Neural progenitor cell (in vitro differentiated cells): ENCODE data around the gene PDE11A. TPM values are rescaled to one million over a fixed set of nuclear protein-coding genes. Genes with fewer than 3 reads are reported as not detected.

ENCODE experiments used
- DNase-seq: peaks from one replicate; pipeline ENCODE4 v3.0.0-alpha.2; 2016; ENCODE audit warnings: low spot score
- H2AFZ ChIP-seq: fragments of 200-600 bp; sonication (generic); replicated peaks from 2 replicates; pipeline ENCODE4 v1.6.1; 2016; ENCODE audit warnings: antibody characterized with exemption
- H3F3A ChIP-seq: fragments of 200-600 bp; sonication (generic); 2 replicates; pipeline ENCODE4 v1.6.1; 2016; ENCODE audit warnings: antibody characterized with exemption, low read depth
- H3K27ac ChIP-seq: fragments of 200-600 bp; sonication (generic); 2 replicates; pipeline ENCODE4 v1.5.1; 2016; ENCODE audit warnings: mild to moderate bottlenecking
- H3K27me3 ChIP-seq: fragments of 200-600 bp; sonication (generic); 2 replicates; pipeline ENCODE4 v1.6.1; 2016; ENCODE audit warnings: mild to moderate bottlenecking, moderate library complexity
- H3K36me3 ChIP-seq: fragments of 200-600 bp; sonication (generic); 2 replicates; pipeline ENCODE4 v1.5.1; 2016
- H3K4me1 ChIP-seq: fragments of 200-600 bp; sonication (generic); 2 replicates; pipeline ENCODE4 v1.6.1; 2016; ENCODE audit warnings: mixed run types
- H3K4me2 ChIP-seq: fragments of 200-600 bp; sonication (generic); 2 replicates; pipeline ENCODE4 v1.6.1; 2016
- H3K4me3 ChIP-seq: fragments of 200-600 bp; sonication (generic); 2 replicates; pipeline ENCODE4 v1.5.1; 2016
- H3K79me2 ChIP-seq: fragments of 200-600 bp; sonication (generic); 2 replicates; pipeline ENCODE4 v1.6.1; 2016; ENCODE audit warnings: low read depth
- H3K9ac ChIP-seq: fragments of 200-600 bp; sonication (generic); 2 replicates; pipeline ENCODE4 v1.6.1; 2016
- H3K9me3 ChIP-seq: fragments of 200-600 bp; sonication (generic); 2 replicates; pipeline ENCODE4 v1.5.1; 2016; ENCODE audit warnings: low read depth
- H4K20me1 ChIP-seq: fragments of 200-600 bp; sonication (generic); 2 replicates; pipeline ENCODE4 v1.6.1; 2016; ENCODE audit warnings: low read depth
- H3K27ac Mint-ChIP-seq: 3 replicates; pipeline ENCODE4 v1.8.0; 2021; ENCODE audit warnings: mixed read lengths
- H3K27me3 Mint-ChIP-seq: 2 replicates; pipeline ENCODE4 v1.8.0; 2022; ENCODE audit warnings: low read depth, mild to moderate bottlenecking, inconsistent platforms, moderate library complexity, mixed read lengths; ENCODE audit not compliant: insufficient read depth
- H3K36me3 Mint-ChIP-seq: 3 replicates; pipeline ENCODE4 v1.8.0; 2021; ENCODE audit warnings: mixed read lengths
- H3K4me1 Mint-ChIP-seq: 3 replicates; pipeline ENCODE4 v1.8.0; 2021; ENCODE audit warnings: mixed read lengths
- H3K4me3 Mint-ChIP-seq: 3 replicates; pipeline ENCODE4 v1.8.0; 2021; ENCODE audit warnings: mild to moderate bottlenecking, moderate library complexity, mixed read lengths
- H3K9me3 Mint-ChIP-seq: 3 replicates; pipeline ENCODE4 v1.8.0; 2020; ENCODE audit warnings: mixed read lengths
- CTCF ChIP-seq: fragments of 200-600 bp; sonication (generic); IDR thresholded peaks from 2 replicates; pipeline ENCODE4 v1.5.1; 2017; ENCODE audit warnings: antibody characterized with exemption, mild to moderate bottlenecking
- EZH2 ChIP-seq: fragments of 200-600 bp; sonication (generic); IDR thresholded peaks from 2 replicates; pipeline ENCODE4 v1.6.1; 2017; ENCODE audit warnings: antibody characterized with exemption, mild to moderate bottlenecking, moderate library complexity
- EZH2phosphoT487 ChIP-seq: fragments of 200-600 bp; sonication (generic); IDR thresholded peaks from 2 replicates; pipeline ENCODE4 v1.6.1; 2017; ENCODE audit warnings: antibody characterized with exemption
- total RNA-seq: library from RNA; depleted of rRNA; stranded (reverse); fragments of >200 nt; gene quantifications from 2 replicates; pipeline ENCODE4 v1.2.3, GENCODE V29; 2015; ENCODE audit warnings: low replicate concordance

Gene PDE11A
- total RNA-seq, 1 donor from 2014 or later, result 0.13 TPM

GRCh38 chr2:177883177-177883576 lies 189.4 kb downstream of the PDE11A start:
- no peak overlapping the region for H3K27ac ChIP-seq
- Mint-ChIP-seq H3K9me3 (no peaks in the 10 kb centered on the region), H3K27ac (no peak overlapping the region)

GRCh38 chr2:177882501-177882900 lies 190.1 kb downstream of the PDE11A start:
- H3K4me3 ChIP-seq, result no peak overlapping the region
- no peak overlapping the region for H3K9ac ChIP-seq
- Mint-ChIP-seq H3K4me3 (no peak overlapping the region), H3K27ac (no peak overlapping the region), H3K27me3 (peaks cover 4% of the 10 kb centered on the region), H3K9me3 (no peaks in the 10 kb centered on the region), H3K4me1 (no peaks in the 10 kb centered on the region), H3K36me3 (no peaks in the 10 kb centered on the region)
- H3K27ac ChIP-seq, result no peak overlapping the region
- TF ChIP-seq CTCF, result no peak
- no peak for TF ChIP-seq EZH2
- TF ChIP-seq EZH2phosphoT487, result no peak
- no peaks in the 10 kb centered on the region for H3K4me1 ChIP-seq
- no peaks in the 10 kb centered on the region for H4K20me1 ChIP-seq
- no peak for DNase-seq
- H2AFZ ChIP-seq, result no peak overlapping the region
- no peaks in the 10 kb centered on the region for H3K9me3 ChIP-seq
- no peaks in the 10 kb centered on the region for H3K36me3 ChIP-seq
- H3K27me3 ChIP-seq, result no peaks in the 10 kb centered on the region
- H3K4me2 ChIP-seq, result no peak overlapping the region
- H3F3A ChIP-seq, result no peaks in the 10 kb centered on the region
- H3K79me2 ChIP-seq, result no peaks in the 10 kb centered on the region

More at GRCh38 chr2:177883177-177883576, 189.4 kb downstream of the PDE11A start:
- H3K27me3 ChIP-seq, result no peaks in the 10 kb centered on the region
- no peaks in the 10 kb centered on the region for H3K36me3 ChIP-seq
- no peaks in the 10 kb centered on the region for H3K36me3 Mint-ChIP-seq
- no peaks in the 10 kb centered on the region for H3K79me2 ChIP-seq
- H4K20me1 ChIP-seq, result no peaks in the 10 kb centered on the region
- H3K4me2 ChIP-seq, result no peak overlapping the region
- no peaks in the 10 kb centered on the region for H3K4me1 Mint-ChIP-seq
- no peak for TF ChIP-seq EZH2
- no peak overlapping the region for H3K4me3 ChIP-seq
- no peak overlapping the region for H3K4me3 Mint-ChIP-seq
- no peak overlapping the region for H2AFZ ChIP-seq
- H3K4me1 ChIP-seq, result no peaks in the 10 kb centered on the region
- no peaks in the 10 kb centered on the region for H3K9me3 ChIP-seq
- H3K9ac ChIP-seq, result no peak overlapping the region
- H3F3A ChIP-seq, result no peaks in the 10 kb centered on the region
- no peak for DNase-seq
- H3K27me3 Mint-ChIP-seq, result peaks cover 4% of the 10 kb centered on the region

GRCh38 chr2:177881921-177882320 lies 190.7 kb downstream of the PDE11A start:
- no peaks in the 10 kb centered on the region for H3K79me2 ChIP-seq
- H3K9ac ChIP-seq, result no peak overlapping the region
- H2AFZ ChIP-seq, result no peak overlapping the region
- no peaks in the 10 kb centered on the region for H3K4me1 Mint-ChIP-seq
- no peaks in the 10 kb centered on the region for H3K4me1 ChIP-seq
- H3K36me3 Mint-ChIP-seq, result no peaks in the 10 kb centered on the region
- H3K27me3 Mint-ChIP-seq, result peaks cover 4% of the 10 kb centered on the region
- no peaks in the 10 kb centered on the region for H3K36me3 ChIP-seq
- DNase-seq, result no peak
- H3K4me3 ChIP-seq, result no peak overlapping the region
- TF ChIP-seq EZH2phosphoT487, result no peak
- no peak for TF ChIP-seq CTCF
- TF ChIP-seq EZH2, result no peak
- no peak overlapping the region for H3K27ac Mint-ChIP-seq
- H3K4me2 ChIP-seq, result no peak overlapping the region
- no peaks in the 10 kb centered on the region for H4K20me1 ChIP-seq
- no peaks in the 10 kb centered on the region for H3K27me3 ChIP-seq
- no peaks in the 10 kb centered on the region for H3K9me3 Mint-ChIP-seq
- no peak overlapping the region for H3K27ac ChIP-seq
- H3K4me3 Mint-ChIP-seq, result no peak overlapping the region
- H3K9me3 ChIP-seq, result no peaks in the 10 kb centered on the region
- no peaks in the 10 kb centered on the region for H3F3A ChIP-seq

GRCh38 chr2:177881008-177881747 lies 191.4 kb downstream of the PDE11A start:
- Mint-ChIP-seq H3K36me3 (no peaks in the 10 kb centered on the region), H3K4me3 (no peak overlapping the region), H3K27me3 (peaks cover 4% of the 10 kb centered on the region), H3K9me3 (no peaks in the 10 kb centered on the region), H3K4me1 (no peaks in the 10 kb centered on the region), H3K27ac (no peak overlapping the region)
- no peak overlapping the region for H3K4me2 ChIP-seq
- TF ChIP-seq EZH2 (no peak), EZH2phosphoT487 (no peak), CTCF (no peak)
- H4K20me1 ChIP-seq, result no peaks in the 10 kb centered on the region
- no peaks in the 10 kb centered on the region for H3K9me3 ChIP-seq
- H3K27ac ChIP-seq, result no peak overlapping the region
- no peaks in the 10 kb centered on the region for H3K36me3 ChIP-seq
- no peak overlapping the region for H3K4me3 ChIP-seq
- H3K27me3 ChIP-seq, result no peaks in the 10 kb centered on the region
- H3K4me1 ChIP-seq, result no peaks in the 10 kb centered on the region
- H3F3A ChIP-seq, result no peaks in the 10 kb centered on the region
- DNase-seq, result no peak
- H3K9ac ChIP-seq, result no peak overlapping the region
- H2AFZ ChIP-seq, result no peak overlapping the region
- H3K79me2 ChIP-seq, result no peaks in the 10 kb centered on the region
